C1 segment of cervical spinal cord (tissue), 14 donors: ENCODE measurements around the gene RNF31.
"Not testable (repeated sequence)": the region's sequence is repeated elsewhere in the genome, so short reads cannot be mapped to it uniquely, and the experiment has no call there.

Experiments
- DNase-seq, 14 donors: peaks; one replicate each; lab custom pipeline; 2025; lab: John Stamatoyannopoulos, UW

RNF31 gene

GRCh38 chr14:24202538-24202937 lies 55.2 kb downstream of the RNF31 start:
- DNase-seq, result not testable (repeated sequence)

GRCh38 chr14:24203249-24203886 lies 56.1 kb downstream of the RNF31 start:
- not testable (repeated sequence) for DNase-seq

- no peak for DNase-seq
Observed at GRCh38 chr14:24204163-24205146, 57.2 kb downstream of the RNF31 start.

- no peak for DNase-seq
Observed at GRCh38 chr14:24206260-24207103, 59.2 kb downstream of the RNF31 start.

- no peak for DNase-seq
Observed at GRCh38 chr14:24207104-24207551, 59.8 kb downstream of the RNF31 start.

GRCh38 chr14:24207625-24208024 lies 60.3 kb downstream of the RNF31 start:
- no peak for DNase-seq
